SK-N-MC (cell line): ENCODE data around the gene C1QTNF9.
"Not testable (repeated sequence)": the region's sequence is repeated elsewhere in the genome, so short reads cannot be mapped to it uniquely, and the experiment has no call there.

Source experiments
- DNase-seq: peaks from one replicate; pipeline ENCODE4 v3.0.0-alpha.2; 2011; ENCODE audit warnings: low read depth, low spot score
- H3K27ac ChIP-seq: fragments of 200-600 bp; sonication (generic); 2 replicates; pipeline ENCODE4 v1.5.1; 2016; ENCODE audit warnings: mixed run types
- H3K36me3 ChIP-seq: fragments of 200-600 bp; sonication (generic); 2 replicates; pipeline ENCODE4 v1.6.1; 2017; ENCODE audit warnings: antibody characterized with exemption, low read length, mixed read lengths; ENCODE audit not compliant: insufficient read depth
- H3K4me3 ChIP-seq: fragments of 200-600 bp; sonication (generic); 2 replicates; pipeline ENCODE4 v1.5.1; 2016
- H3K9ac ChIP-seq: fragments of 200-600 bp; sonication (generic); 2 replicates; pipeline ENCODE4 v1.8.0; 2017; ENCODE audit warnings: mixed run types, mixed read lengths; ENCODE audit not compliant: insufficient read length
- H3K9me3 ChIP-seq: fragments of 200-600 bp; sonication (generic); 2 replicates; pipeline ENCODE4 v1.6.1; 2017; ENCODE audit warnings: low read depth, mild to moderate bottlenecking, antibody characterized with exemption, low read length, moderate library complexity, mixed read lengths
- EZH2 ChIP-seq: fragments of 200-600 bp; sonication (generic); IDR thresholded peaks from one replicate; pipeline ENCODE4 v1.6.1; 2017; ENCODE audit warnings: antibody characterized with exemption
- FOXP2 ChIP-seq: optimal IDR thresholded peaks from 2 replicates; pipeline ENCODE3; 2011; ENCODE audit warnings: mild to moderate bottlenecking, moderate library complexity; ENCODE audit not compliant: insufficient read depth; ENCODE audit errors: extremely low read length, control extremely low read depth
- POLR2AphosphoS5 ChIP-seq: IDR thresholded peaks from 2 replicates; pipeline ENCODE4 v1.6.1; 2012; ENCODE audit warnings: mild to moderate bottlenecking, low read depth, low read length, borderline replicate concordance

The C1QTNF9 gene

GRCh38 chr13:24307211-24308067 is 1.9 kb upstream of the C1QTNF9 start:
- no peak for DNase-seq
- H3K27ac ChIP-seq: no peak overlapping the region
- TF ChIP-seq FOXP2 (no peak), POLR2AphosphoS5 (no peak), EZH2 (no peak)

GRCh38 chr13:24308068-24308445 is 1.3 kb upstream of the C1QTNF9 start:
- peaks cover 11% of the 10 kb centered on the region; the same call in 1 of the 2 replicates for H3K36me3 ChIP-seq
- no peak overlapping the region for H3K9ac ChIP-seq
- no peak for DNase-seq
- no peak overlapping the region for H3K4me3 ChIP-seq
- TF ChIP-seq POLR2AphosphoS5 (no peak), FOXP2 (no peak), EZH2 (no peak)
- H3K27ac ChIP-seq: no peak overlapping the region
- H3K9me3 ChIP-seq: no peaks in the 10 kb centered on the region

More at GRCh38 chr13:24307211-24308067, 1.9 kb upstream of the C1QTNF9 start:
- H3K36me3 ChIP-seq: peaks cover 11% of the 10 kb centered on the region; the same call in 1 of the 2 replicates
- H3K4me3 ChIP-seq: no peak overlapping the region
- no peaks in the 10 kb centered on the region for H3K9me3 ChIP-seq
- no peak overlapping the region for H3K9ac ChIP-seq

DNA sequence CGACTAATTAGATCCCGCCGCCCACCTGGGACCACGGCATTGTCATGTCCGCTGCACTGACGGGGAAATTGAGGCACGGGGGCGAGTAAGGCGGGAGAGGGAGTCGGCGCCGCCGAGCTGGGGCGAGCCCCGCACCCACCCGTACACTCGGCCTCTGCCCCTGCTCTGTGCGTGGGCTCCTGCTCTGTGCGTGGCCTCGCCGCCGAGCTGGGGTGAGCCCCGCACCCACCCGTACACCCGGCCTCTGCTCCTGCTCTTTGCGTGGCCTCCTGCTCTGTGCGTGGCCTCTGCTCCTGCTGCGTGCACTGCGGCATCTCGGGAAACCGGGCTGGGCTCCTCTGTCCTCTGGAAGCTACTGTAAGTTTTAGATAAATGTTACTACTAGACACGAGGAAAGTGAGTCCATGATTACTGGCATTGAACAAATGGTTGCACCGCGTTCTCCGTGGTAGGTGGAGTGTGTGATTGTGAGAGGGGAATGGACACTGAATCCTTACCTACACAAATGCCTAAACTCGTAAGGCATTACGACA is 826 bp upstream of the C1QTNF9 start:
- H3K9ac ChIP-seq: no peak overlapping the region
- no peak for DNase-seq
- 0 out of 2 replicates have a peak, but pooled peaks cover 11% of the 10 kb centered on the region for H3K36me3 ChIP-seq
- no peak overlapping the region for H3K27ac ChIP-seq
- no peaks in the 10 kb centered on the region for H3K9me3 ChIP-seq
- no peak for TF ChIP-seq EZH2
- TF ChIP-seq FOXP2: no peak
- no peak for TF ChIP-seq POLR2AphosphoS5
- no peak overlapping the region for H3K4me3 ChIP-seq

DNA sequence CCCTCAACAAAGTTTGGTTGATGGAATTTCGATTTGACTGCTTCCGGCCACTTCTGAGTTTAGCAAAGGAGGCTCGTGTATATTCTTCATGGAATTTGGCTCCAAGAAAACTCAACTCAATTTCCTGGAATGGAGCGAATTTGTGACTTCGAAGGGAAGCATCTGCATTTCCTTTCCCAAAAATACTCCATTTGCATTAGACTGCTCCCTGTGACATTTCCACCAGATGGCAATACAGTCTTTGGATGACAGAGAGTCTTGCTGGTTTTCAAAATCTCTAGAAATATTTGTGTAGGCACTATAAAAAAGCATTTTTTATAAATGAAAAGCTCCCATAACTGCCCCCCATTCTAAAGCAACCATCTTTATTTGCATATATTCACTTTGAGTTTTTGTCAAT is 4.1 kb downstream of the C1QTNF9 start:
- Histone ChIP-seq H3K9me3 (no peaks in the 10 kb centered on the region), H3K27ac (no peak overlapping the region), H3K36me3 (no peaks in the 10 kb centered on the region), H3K9ac (no peak overlapping the region), H3K4me3 (no peak overlapping the region)
- no peak for DNase-seq
- no peak for TF ChIP-seq FOXP2
- no peak for TF ChIP-seq POLR2AphosphoS5
- TF ChIP-seq EZH2: no peak

GRCh38 chr13:24317835-24318234 is 8.5 kb downstream of the C1QTNF9 start:
- H3K4me3 ChIP-seq, H3K27ac ChIP-seq, H3K36me3 ChIP-seq, H3K9ac ChIP-seq, DNase-seq, H3K9me3 ChIP-seq: not testable (repeated sequence)

GRCh38 chr13:24318878-24319277 is 9.5 kb downstream of the C1QTNF9 start:
- H3K27ac ChIP-seq, H3K9me3 ChIP-seq, H3K9ac ChIP-seq: not testable (repeated sequence)

GRCh38 chr13:24319641-24320040 is 10.3 kb downstream of the C1QTNF9 start:
- H3K9ac ChIP-seq, H3K36me3 ChIP-seq, H3K27ac ChIP-seq, H3K9me3 ChIP-seq, DNase-seq, H3K4me3 ChIP-seq: not testable (repeated sequence)

More at GRCh38 chr13:24318878-24319277, 9.5 kb downstream of the C1QTNF9 start:
- H3K4me3 ChIP-seq, H3K36me3 ChIP-seq, DNase-seq: not testable (repeated sequence)

DNA sequence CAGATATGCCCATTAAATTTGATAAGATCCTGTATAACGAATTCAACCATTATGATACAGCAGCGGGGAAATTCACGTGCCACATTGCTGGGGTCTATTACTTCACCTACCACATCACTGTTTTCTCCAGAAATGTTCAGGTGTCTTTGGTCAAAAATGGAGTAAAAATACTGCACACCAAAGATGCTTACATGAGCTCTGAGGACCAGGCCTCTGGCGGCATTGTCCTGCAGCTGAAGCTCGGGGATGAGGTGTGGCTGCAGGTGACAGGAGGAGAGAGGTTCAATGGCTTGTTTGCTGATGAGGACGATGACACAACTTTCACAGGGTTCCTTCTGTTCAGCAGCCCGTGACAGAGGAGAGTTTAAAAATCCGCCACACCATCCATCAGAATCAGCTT is 12.0 kb downstream of the C1QTNF9 start:
- H3K9me3 ChIP-seq, H3K4me3 ChIP-seq, H3K36me3 ChIP-seq, H3K27ac ChIP-seq, H3K9ac ChIP-seq, DNase-seq: not testable (repeated sequence)

- H3K36me3 ChIP-seq: not testable (repeated sequence)
Measured at GRCh38 chr13:24322470-24322869, 13.1 kb downstream of the C1QTNF9 start.

More at GRCh38 chr13:24322470-24322869, 13.1 kb downstream of the C1QTNF9 start:
- DNase-seq, H3K4me3 ChIP-seq, H3K9ac ChIP-seq, H3K27ac ChIP-seq, H3K9me3 ChIP-seq: not testable (repeated sequence)
